SK-N-SH (cell line): ENCODE data around the gene SIM2. TPM values are rescaled to one million over a fixed set of nuclear protein-coding genes. Genes with fewer than 3 reads are reported as not detected.

ENCODE experiments used
- CTCF ChIA-PET: fragments of 300-600, 350-600 bp; formaldehyde crosslinking; extraction: SDS; loops from one replicate; lab custom pipeline; 2021; lab: Yijun Ruan, JAX
- POLR2A ChIA-PET: fragments of 350-600 bp; sonication (Branson Sonifier 250); formaldehyde crosslinking; extraction: SDS; loops from one replicate; lab custom pipeline; 2020; ENCODE audit warnings: antibody characterized with exemption, inconsistent platforms; lab: Yijun Ruan, JAX
- DNase-seq: peaks from one replicate; pipeline ENCODE4 v3.0.0; 2012
- H2AFZ ChIP-seq: fragments of 200-600 bp; sonication (generic); 2 replicates; pipeline ENCODE4 v1.8.1; 2016; ENCODE audit warnings: antibody characterized with exemption, mild to moderate bottlenecking, low read depth
- H3F3A ChIP-seq: fragments of 200-600 bp; sonication (generic); replicated peaks from 2 replicates; pipeline ENCODE3; 2016; ENCODE audit warnings: antibody characterized with exemption, mild to moderate bottlenecking; ENCODE audit not compliant: insufficient read depth
- H3K27ac ChIP-seq, 2 experiments: fragments of 200-500 bp in 1 of 2; fragments of 200-600 bp in 1 of 2; sonication (Bioruptor generic) in 1 of 2; sonication (generic), shearing (Covaris generic) in 1 of 2; 2 replicates each; pipeline versions ENCODE4 v1.5.1 to v1.6.1; 2014 to 2016; ENCODE audit warnings: low read depth in 2 of 2, inconsistent platforms in 1 of 2, low read length in 1 of 2, mild to moderate bottlenecking in 1 of 2, mixed read lengths in 1 of 2
- H3K27me3 ChIP-seq: fragments of 200-600 bp; sonication (generic), shearing (Covaris generic); 2 replicates; pipeline ENCODE4 v1.6.1; 2016; ENCODE audit warnings: mixed run types; ENCODE audit not compliant: insufficient read depth
- H3K36me3 ChIP-seq, 2 experiments: fragments of 200-500 bp in 1 of 2; fragments of 200-600 bp in 1 of 2; sonication (Bioruptor generic) in 1 of 2; sonication (generic) in 1 of 2; replicated peaks in 1 of 2; 2 replicates each; pipeline versions ENCODE3 to v1.5.1; 2014 to 2016; ENCODE audit warnings: low read length in 1 of 2, mild to moderate bottlenecking in 1 of 2; ENCODE audit not compliant: insufficient read depth in 2 of 2, control insufficient read depth in 1 of 2
- H3K4me1 ChIP-seq, 2 experiments: fragments of 200-500 bp in 1 of 2; fragments of 200-600 bp in 1 of 2; sonication (Bioruptor generic) in 1 of 2; sonication (generic), shearing (Covaris generic) in 1 of 2; 2 replicates each; pipeline versions ENCODE4 v1.5.1 to v1.6.1; 2014 to 2016; ENCODE audit warnings: low read depth in 1 of 2, low read length in 1 of 2, mixed run types in 1 of 2; ENCODE audit not compliant: insufficient read depth in 2 of 2, control insufficient read depth in 1 of 2
- H3K4me2 ChIP-seq: fragments of 200-600 bp; sonication (generic), shearing (Covaris generic); 2 replicates; pipeline ENCODE4 v1.6.1; 2017; ENCODE audit warnings: mixed run types
- H3K4me3 ChIP-seq, 2 experiments: fragments of 200-500 bp in 1 of 2; fragments of 200-600 bp in 1 of 2; sonication (Bioruptor generic) in 1 of 2; sonication (generic), shearing (Covaris generic) in 1 of 2; 2 replicates each; pipeline versions ENCODE4 v1.5.1 to v1.8.1; 2014 to 2016; ENCODE audit warnings: low read depth in 2 of 2, inconsistent platforms in 1 of 2, low read length in 1 of 2, mild to moderate bottlenecking in 1 of 2, mixed read lengths in 1 of 2, moderate library complexity in 1 of 2
- H3K79me2 ChIP-seq: fragments of 200-600 bp; sonication (generic); 2 replicates; pipeline ENCODE4 v1.8.1; 2017; ENCODE audit warnings: mild to moderate bottlenecking; ENCODE audit not compliant: insufficient read depth
- H3K9ac ChIP-seq: fragments of 200-600 bp; sonication (generic); 2 replicates; pipeline ENCODE4 v1.6.1; 2017; ENCODE audit warnings: mixed run types
- H3K9me2 ChIP-seq: fragments of 200-600 bp; sonication (generic); 2 replicates; pipeline ENCODE4 v1.6.1; 2017; ENCODE audit warnings: mixed run types
- H3K9me3 ChIP-seq: fragments of 200-600 bp; sonication (generic); 2 replicates; pipeline ENCODE4 v1.6.1; 2017; ENCODE audit warnings: mixed run types, mild to moderate bottlenecking, moderate library complexity
- H4K20me1 ChIP-seq: fragments of 200-600 bp; sonication (generic); 2 replicates; pipeline ENCODE4 v1.6.1; 2017; ENCODE audit warnings: mild to moderate bottlenecking, mixed run types; ENCODE audit not compliant: insufficient read depth
- FOSL2 ChIP-seq: IDR thresholded peaks from 2 replicates; pipeline ENCODE4 v1.4.0; 2012; ENCODE audit warnings: low read depth, mild to moderate bottlenecking, moderate library complexity, borderline replicate concordance
- FOXJ3 ChIP-seq: sonication (generic); formaldehyde crosslinking; IDR thresholded peaks from 2 replicates; pipeline ENCODE4 v1.5.1; 2020; ENCODE audit warnings: mild to moderate bottlenecking, missing genetic modification reagents
- JUND ChIP-seq: IDR thresholded peaks from 2 replicates; pipeline ENCODE4 v1.4.0; 2012
- MXI1 ChIP-seq: IDR thresholded peaks from 2 replicates; pipeline ENCODE4 v1.6.1; 2012; ENCODE audit warnings: mild to moderate bottlenecking, low read depth, low read length, improper control_type of control experiment
- NFIC ChIP-seq: IDR thresholded peaks from 2 replicates; pipeline ENCODE4 v1.4.0; 2012; ENCODE audit warnings: borderline replicate concordance
- NRF1 ChIP-seq: IDR thresholded peaks from 2 replicates; pipeline ENCODE4 v1.6.1; 2012; ENCODE audit warnings: low read depth, mild to moderate bottlenecking, low read length
- RAD21 ChIP-seq: IDR thresholded peaks from 2 replicates; pipeline ENCODE4 v1.6.1; 2012; ENCODE audit warnings: mild to moderate bottlenecking, low read length
- RCOR1 ChIP-seq: fragments of 150-350 bp; IDR thresholded peaks from 2 replicates; pipeline ENCODE4 v1.6.1; 2017; ENCODE audit warnings: antibody characterized with exemption, low read length
- RFX5 ChIP-seq: IDR thresholded peaks from 2 replicates; pipeline ENCODE4 v1.6.1; 2012; ENCODE audit warnings: mild to moderate bottlenecking, improper control_type of control experiment, low read length
- TCF12 ChIP-seq: IDR thresholded peaks from 2 replicates; pipeline ENCODE4 v1.4.0; 2012
- TEAD4 ChIP-seq: IDR thresholded peaks from 2 replicates; pipeline ENCODE4 v1.4.0; 2012; ENCODE audit warnings: mild to moderate bottlenecking, borderline replicate concordance; ENCODE audit not compliant: insufficient read depth
- WGBS: methylation state at CpG from one replicate; pipeline ENCODE4 v1.1.6; 2017; ENCODE audit warnings: low lambda C conversion rate; 5-methylcytosine and 5-hydroxymethylcytosine counted together
- polyA plus RNA-seq, 3 experiments: library from polyadenylated mRNA; depleted of rRNA; stranded (reverse); fragments of >200 nt; gene quantifications; 2 replicates each; pipeline ENCODE4 v1.2.3, GENCODE V29; 2012
- TF ChIP-seq, protein P1 (sequence below): IDR thresholded peaks from 2 replicates; pipeline ENCODE4 v1.6.1; 2012; ENCODE audit warnings: mild to moderate bottlenecking, low read depth, low read length, moderate library complexity
- TF ChIP-seq, protein P2 (sequence below): IDR thresholded peaks from 2 replicates; pipeline ENCODE4; 2012
- TF ChIP-seq, protein P3 (sequence below): IDR thresholded peaks from 2 replicates; pipeline ENCODE4 v1.4.0; 2012; ENCODE audit warnings: low read depth
- TF ChIP-seq, protein P4 (sequence below): fragments of 150-350 bp; IDR thresholded peaks from 2 replicates; pipeline ENCODE4 v1.6.1; 2017; ENCODE audit warnings: antibody characterized with exemption, low read length, low read depth, borderline replicate concordance
- TF ChIP-seq, protein P5 (sequence below): fragments of 150-350 bp; IDR thresholded peaks from 2 replicates; pipeline ENCODE4 v1.6.1; 2016; ENCODE audit warnings: mild to moderate bottlenecking, low read depth, low read length

Gene SIM2
- polyA plus RNA-seq, 1 of the 3 experiments (the other 2 are of a cell fraction), result not detected

DNA sequence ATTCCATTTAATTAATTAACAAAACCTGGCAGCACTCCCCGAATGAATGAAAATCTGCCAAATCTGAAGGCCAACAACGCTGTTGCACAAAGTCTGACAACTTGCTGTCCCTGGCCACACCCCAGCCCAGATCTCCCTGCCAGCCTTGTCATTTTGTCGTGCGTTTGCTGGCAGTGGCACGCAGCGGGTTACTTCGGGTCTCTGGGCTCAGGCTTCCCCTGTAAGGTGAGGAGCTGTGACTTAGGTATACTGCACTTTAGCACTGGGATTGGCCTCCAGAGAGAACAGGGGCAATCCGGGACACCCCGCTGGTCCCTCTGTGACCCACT, 34.3 kb upstream of the SIM2 start:
- ChIA-PET CTCF (interaction anchor here (0.7 to 1.4 kb wide), 3 partner anchors 34 to 263 kb away, joined by 4 to 7 read pairs (median 5); no protein-coding TSS in a partner anchor), POLR2A (no interaction called here)
- no peak overlapping the region for H3K9ac ChIP-seq
- H4K20me1 ChIP-seq, result no peaks in the 10 kb centered on the region
- H3K27ac ChIP-seq, result no peak overlapping the region
- no peaks in the 10 kb centered on the region for H3K9me2 ChIP-seq
- H2AFZ ChIP-seq, result no peak overlapping the region
- no peaks in the 10 kb centered on the region for H3K79me2 ChIP-seq
- H3K4me3 ChIP-seq, result no peak overlapping the region
- H3K4me2 ChIP-seq, result no peak overlapping the region
- 5% methylated on average over 7 of the region's 9 CpGs for WGBS
- no peaks in the 10 kb centered on the region for H3F3A ChIP-seq
- TF ChIP-seq, protein P1, sequence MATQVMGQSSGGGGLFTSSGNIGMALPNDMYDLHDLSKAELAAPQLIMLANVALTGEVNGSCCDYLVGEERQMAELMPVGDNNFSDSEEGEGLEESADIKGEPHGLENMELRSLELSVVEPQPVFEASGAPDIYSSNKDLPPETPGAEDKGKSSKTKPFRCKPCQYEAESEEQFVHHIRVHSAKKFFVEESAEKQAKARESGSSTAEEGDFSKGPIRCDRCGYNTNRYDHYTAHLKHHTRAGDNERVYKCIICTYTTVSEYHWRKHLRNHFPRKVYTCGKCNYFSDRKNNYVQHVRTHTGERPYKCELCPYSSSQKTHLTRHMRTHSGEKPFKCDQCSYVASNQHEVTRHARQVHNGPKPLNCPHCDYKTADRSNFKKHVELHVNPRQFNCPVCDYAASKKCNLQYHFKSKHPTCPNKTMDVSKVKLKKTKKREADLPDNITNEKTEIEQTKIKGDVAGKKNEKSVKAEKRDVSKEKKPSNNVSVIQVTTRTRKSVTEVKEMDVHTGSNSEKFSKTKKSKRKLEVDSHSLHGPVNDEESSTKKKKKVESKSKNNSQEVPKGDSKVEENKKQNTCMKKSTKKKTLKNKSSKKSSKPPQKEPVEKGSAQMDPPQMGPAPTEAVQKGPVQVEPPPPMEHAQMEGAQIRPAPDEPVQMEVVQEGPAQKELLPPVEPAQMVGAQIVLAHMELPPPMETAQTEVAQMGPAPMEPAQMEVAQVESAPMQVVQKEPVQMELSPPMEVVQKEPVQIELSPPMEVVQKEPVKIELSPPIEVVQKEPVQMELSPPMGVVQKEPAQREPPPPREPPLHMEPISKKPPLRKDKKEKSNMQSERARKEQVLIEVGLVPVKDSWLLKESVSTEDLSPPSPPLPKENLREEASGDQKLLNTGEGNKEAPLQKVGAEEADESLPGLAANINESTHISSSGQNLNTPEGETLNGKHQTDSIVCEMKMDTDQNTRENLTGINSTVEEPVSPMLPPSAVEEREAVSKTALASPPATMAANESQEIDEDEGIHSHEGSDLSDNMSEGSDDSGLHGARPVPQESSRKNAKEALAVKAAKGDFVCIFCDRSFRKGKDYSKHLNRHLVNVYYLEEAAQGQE, result no peak
- TF ChIP-seq RCOR1 (no peak), RFX5 (no peak), MXI1 (no peak), JUND (no peak), FOSL2 (no peak), TCF12 (no peak), NFIC (no peak), TEAD4 (no peak), FOXJ3 (CRISPR knock-in tag) (no peak), NRF1 (no peak), RAD21 (no peak)
- TF ChIP-seq, protein P2, sequence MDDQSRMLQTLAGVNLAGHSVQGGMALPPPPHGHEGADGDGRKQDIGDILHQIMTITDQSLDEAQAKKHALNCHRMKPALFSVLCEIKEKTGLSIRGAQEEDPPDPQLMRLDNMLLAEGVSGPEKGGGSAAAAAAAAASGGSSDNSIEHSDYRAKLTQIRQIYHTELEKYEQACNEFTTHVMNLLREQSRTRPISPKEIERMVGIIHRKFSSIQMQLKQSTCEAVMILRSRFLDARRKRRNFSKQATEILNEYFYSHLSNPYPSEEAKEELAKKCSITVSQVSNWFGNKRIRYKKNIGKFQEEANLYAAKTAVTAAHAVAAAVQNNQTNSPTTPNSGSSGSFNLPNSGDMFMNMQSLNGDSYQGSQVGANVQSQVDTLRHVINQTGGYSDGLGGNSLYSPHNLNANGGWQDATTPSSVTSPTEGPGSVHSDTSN, result no peak
- TF ChIP-seq, protein P3, sequence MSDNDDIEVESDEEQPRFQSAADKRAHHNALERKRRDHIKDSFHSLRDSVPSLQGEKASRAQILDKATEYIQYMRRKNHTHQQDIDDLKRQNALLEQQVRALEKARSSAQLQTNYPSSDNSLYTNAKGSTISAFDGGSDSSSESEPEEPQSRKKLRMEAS, result no peak
- TF ChIP-seq, protein P4, sequence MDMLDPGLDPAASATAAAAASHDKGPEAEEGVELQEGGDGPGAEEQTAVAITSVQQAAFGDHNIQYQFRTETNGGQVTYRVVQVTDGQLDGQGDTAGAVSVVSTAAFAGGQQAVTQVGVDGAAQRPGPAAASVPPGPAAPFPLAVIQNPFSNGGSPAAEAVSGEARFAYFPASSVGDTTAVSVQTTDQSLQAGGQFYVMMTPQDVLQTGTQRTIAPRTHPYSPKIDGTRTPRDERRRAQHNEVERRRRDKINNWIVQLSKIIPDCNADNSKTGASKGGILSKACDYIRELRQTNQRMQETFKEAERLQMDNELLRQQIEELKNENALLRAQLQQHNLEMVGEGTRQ, result no peak
- TF ChIP-seq, protein P5, sequence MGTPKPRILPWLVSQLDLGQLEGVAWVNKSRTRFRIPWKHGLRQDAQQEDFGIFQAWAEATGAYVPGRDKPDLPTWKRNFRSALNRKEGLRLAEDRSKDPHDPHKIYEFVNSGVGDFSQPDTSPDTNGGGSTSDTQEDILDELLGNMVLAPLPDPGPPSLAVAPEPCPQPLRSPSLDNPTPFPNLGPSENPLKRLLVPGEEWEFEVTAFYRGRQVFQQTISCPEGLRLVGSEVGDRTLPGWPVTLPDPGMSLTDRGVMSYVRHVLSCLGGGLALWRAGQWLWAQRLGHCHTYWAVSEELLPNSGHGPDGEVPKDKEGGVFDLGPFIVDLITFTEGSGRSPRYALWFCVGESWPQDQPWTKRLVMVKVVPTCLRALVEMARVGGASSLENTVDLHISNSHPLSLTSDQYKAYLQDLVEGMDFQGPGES, result no peak
- H3K9me3 ChIP-seq, result no peaks in the 10 kb centered on the region
- no peaks in the 10 kb centered on the region for H3K36me3 ChIP-seq
- DNase-seq, result no peak
- H3K27me3 ChIP-seq, result peaks cover 84% of the 10 kb centered on the region
- H3K4me1 ChIP-seq, result no peaks in the 10 kb centered on the region
